OCI-M2 (cell line): ENCODE data around the gene VRK3.
"Not testable (repeated sequence)": the region's sequence is repeated elsewhere in the genome, so short reads cannot be mapped to it uniquely, and the experiment has no call there.

Experiments used
- DNase-seq: peaks from one replicate; lab custom pipeline; 2025; ENCODE audit not compliant: unreplicated experiment; lab: John Stamatoyannopoulos, UW

The VRK3 gene

DNA sequence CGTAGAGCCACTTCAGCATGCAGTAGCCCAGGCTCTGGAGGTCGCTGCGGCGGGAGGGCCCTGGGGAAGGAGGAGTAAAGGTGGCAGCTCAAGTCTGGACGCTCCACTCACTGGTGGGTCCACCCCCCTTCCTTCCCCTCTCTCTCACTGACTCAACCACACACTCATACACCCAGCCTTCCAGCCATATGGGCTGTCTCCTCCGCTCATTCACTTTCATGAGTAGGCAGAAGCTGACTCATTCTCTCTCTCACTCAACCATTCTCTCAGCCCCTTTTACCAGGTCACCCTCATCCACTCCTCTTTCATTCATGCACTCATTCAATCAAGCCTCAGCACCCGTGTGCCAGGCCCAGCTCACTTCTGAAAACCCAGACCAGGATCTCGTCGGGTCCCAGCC is 36.7 kb downstream of the VRK3 start:
- DNase-seq = no peak

DNA sequence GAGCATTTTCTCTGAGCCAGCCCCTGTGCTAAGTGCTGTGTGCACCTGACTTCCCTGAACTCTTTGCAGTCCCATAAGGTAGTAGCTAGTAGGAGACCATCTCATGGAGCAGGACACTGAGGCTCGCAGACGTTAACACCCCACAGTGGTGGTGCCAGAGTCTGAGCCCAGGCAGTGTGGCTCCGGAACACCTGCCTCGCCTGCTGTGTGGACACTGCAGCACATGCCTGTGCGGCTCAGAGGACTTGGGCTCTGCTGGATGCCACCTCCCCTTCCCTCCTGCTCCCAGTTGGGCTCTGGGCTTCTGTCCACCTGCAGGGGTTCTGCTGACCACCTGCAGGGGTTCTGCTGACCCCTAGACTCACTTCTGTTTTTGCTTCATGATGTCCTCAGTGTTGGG is 37.2 kb downstream of the VRK3 start:
- no peak for DNase-seq

DNA sequence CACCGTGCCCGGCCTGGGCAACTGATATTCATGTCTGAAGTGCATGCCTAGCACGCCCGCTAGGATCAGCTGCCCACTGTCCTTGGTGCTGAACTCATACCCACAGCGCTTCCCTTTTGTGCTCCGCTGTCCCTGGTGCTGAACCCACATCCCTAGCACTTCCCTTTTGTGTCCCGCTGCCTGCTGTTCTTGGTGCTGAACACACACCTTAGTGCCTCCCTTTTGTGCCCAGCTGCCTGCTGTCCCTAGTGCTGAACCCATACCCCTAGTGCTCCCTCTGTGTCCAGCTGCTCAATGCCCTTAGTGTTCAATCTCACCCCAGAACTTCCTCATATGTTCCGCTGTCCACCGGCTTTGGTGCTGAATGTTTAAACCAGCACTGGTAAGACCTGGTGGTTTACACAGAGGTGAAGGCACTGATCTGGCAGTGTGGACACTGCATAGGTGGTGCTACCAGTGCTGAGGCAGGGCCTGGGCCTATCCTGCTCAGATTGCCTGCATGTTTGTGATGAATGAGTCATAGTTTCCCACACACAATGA is 37.9 kb downstream of the VRK3 start:
- DNase-seq = peak; percentile 86

DNA sequence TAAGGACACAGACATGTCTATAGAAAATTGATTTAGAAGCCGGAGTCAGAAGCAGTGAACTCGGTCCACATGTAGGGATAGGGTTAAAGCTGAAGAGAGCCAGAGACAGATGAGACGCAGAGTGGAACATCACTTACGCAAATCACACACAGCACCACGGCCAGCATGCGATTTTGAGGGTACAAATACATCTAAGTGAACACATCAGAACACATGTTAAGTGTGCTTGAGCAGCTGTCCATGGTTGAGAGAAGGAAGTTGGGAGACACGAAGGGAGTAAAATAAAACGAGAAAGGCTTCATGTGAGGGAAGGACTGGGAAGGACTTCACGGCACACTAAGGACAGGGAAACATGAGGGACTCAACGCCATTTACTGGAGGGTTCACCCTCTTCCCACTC is 38.8 kb downstream of the VRK3 start:
- no peak for DNase-seq

- DNase-seq = no peak
These were observed 39.3 kb downstream of the VRK3 start for GRCh38 chr19:49985871-49986270.

- DNase-seq = no peak
These were observed 40.7 kb downstream of the VRK3 start for GRCh38 chr19:49984491-49984890.

DNA sequence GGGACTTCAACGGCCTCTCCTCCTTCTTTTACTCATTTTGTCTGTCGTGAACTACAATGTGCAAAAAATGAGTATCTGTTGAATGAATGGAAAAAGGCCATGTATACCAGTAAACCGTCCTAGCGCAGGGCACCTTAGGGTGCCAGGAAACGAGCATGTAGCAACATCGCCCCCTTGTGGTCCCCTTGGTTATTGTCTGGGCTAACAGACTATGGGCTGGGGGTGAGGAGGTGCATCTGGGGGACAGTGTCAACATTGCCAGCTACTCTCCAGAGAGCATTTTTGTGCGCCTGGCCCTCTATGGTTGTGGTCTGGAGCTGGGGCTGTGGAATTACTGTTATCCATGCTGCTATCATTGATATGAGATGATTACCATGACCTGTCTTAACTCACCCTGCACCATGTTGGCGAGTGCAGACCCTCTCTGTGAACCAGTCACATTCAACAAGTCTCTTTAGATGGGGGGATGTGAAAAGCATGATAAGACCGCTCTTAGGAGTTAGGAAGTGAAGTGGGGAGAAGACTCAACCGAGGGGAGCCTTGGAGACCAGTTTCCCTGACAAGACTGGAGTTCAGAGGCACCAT is 41.4 kb downstream of the VRK3 start:
- peak; percentile 56 for DNase-seq

DNA sequence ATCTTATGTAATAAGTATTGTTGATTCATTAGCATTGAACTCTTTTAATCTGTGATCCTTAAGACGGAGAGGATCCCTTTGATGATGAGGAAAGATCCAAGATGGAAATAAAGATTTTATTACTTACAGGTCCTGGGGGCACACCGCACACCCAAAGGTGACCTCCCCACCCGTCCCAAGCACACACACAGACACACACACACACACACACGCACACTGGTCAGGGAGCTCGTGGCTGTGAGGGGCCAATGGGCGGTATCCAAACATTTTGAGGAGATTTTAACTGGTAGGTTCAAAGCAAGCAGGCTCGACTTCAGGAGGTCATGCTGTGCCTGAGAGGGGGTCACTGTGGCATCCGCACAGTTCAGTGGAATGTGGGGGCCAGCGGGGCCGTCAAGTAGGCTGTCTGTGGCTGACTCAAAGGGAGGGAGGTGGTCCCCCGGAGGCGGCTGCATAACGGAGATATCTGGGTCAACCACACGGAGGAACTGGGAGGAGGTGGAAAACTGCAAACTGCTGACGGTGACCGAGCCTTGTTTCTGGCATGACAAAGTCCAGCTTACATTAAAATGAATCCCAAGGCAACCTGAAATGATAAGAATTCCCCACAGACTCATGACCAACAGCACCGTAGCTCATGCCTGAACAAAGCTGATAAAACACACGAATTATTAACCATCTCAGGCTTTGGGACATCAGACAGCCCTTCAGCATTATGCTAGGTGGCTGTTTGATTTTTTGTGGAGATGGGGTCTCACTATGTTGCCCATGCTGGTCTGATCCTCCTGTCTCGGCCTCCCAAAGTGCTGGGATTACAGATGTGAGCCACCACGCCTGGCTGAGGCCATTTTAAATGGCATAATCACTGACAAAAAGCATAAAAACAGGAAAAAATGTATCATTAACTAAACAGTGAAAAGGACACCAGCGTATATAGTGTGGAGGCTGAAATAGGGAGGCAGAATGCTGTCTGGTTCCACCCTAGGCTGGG is 43.3 kb downstream of the VRK3 start:
- DNase-seq = peak; percentile 68

DNA sequence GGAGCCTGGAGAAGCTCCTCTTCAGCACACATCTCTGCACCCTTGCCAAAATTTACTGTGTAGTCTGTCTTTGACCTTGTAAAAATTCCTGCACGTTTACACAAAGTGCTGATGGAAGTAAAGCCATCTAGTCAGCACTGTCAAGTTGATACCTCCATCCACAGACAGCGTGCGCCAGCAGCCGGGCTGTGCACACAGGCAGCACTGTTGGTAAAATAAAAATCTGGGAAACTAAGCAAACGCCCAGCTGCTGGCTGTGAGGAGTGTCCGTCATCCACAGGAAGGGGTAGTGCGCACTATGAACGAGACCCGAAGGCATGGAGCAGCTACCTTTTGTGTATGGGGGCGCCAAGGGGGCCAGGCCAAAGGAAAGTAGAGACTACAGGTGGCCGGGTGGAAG is 46.8 kb downstream of the VRK3 start:
- DNase-seq = no peak

- DNase-seq = no peak
These were observed 47.3 kb downstream of the VRK3 start for GRCh38 chr19:49977881-49978280.

GRCh38 chr19:49977076-49977475 is 48.1 kb downstream of the VRK3 start:
- no peak for DNase-seq

DNA sequence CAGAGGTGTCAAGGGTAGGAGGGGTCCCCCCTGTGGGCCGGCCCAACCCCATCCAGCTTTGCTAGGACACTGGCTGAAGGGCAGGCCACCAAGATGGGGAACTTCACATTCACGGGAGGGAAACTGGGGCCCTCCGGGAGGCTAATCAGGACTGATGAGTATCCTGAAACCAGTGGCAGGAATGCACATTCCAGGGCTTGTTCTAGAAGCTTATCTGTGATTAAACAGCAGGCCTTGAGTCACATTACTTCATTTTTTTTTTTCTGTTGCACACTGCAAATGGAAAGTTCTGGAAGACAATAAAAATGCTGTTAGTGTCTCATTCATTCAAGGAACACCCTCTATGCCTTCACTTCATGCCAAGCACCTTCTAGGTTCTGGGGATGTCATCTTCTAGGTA is 48.7 kb downstream of the VRK3 start:
- DNase-seq = no peak

DNA sequence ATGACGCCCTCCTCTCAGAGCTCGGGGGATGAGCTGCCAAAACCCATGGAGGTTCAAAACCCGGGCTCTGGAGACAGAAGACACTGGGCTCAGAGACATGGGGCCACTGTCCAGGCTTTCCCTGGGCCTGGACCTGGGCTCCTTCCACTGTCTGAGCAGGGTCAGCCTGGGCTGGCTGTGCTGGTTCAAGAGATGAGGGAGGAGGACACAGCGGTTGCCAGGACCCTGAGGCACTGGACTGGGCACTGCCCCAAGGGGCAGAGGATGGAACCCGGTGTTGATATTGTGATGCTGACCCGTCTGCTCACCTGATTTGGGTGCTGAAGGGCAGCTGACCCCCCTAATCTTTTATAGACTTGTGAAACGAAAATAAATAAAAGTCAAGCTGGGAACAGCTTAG is 50.1 kb downstream of the VRK3 start:
- no peak for DNase-seq

DNA sequence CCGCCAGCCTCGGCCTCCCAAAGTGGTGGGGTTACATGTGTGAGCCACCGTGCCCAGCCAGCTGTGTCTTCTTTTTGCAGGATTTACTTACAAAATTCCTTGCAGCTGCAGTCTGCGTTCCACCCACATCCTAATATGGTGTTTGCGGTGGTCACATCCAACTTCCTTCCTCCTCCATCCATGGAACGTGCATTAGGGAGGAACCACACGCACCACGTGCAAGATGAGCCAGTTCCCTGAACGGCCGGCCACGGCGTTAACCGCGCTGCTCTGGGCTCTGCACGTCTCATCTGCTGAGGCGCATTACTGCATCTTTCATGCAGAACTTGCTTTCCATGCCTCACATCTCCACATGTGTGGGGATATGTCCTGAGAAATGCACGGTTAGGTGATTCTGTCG is 51.2 kb downstream of the VRK3 start:
- no peak for DNase-seq

- DNase-seq = no peak
These were observed 52.3 kb downstream of the VRK3 start for GRCh38 chr19:49972841-49973240.

DNA sequence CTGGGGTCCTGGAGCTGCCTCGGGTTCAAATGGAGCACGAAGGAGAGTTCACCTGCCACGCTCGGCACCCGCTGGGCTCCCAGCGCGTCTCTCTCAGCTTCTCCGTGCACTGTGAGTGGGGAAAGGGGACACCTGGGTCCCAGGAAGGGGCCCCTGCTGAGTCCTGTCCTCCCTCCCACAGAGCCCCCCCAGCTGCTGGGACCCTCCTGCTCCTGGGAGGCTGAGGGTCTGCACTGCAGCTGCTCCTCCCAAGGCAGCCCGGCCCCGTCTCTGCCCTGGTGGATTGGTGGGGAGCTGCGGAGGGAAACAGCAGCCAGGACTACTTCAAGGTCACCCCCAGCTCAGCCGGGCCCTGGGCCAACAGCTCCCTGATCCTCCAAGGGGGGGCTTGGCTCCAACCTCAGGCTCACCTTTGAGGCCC is 53.2 kb downstream of the VRK3 start:
- DNase-seq = no peak

DNA sequence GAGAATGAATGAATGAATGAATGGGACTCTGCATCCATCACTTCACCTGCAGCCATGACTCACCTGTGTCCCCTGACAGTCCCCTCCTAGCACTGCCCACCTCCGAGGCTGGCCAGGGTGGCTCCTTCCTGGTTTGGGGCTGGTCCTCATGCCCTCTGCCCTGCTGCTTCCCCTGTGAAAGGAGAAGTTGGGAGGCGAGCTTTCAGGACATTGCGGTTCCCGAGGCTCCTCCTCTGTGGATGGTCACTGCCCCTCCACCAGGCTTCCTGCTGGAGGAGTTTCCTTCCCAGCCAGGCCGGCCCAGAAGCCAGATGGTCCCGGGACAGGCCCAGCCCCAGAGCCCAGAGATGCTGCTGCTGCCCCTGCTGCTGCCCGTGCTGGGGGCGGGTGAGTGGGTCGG is 55.8 kb downstream of the VRK3 start:
- DNase-seq = not testable (repeated sequence)

- no peak for DNase-seq
These were observed 56.8 kb downstream of the VRK3 start for GRCh38 chr19:49968279-49968922.

DNA sequence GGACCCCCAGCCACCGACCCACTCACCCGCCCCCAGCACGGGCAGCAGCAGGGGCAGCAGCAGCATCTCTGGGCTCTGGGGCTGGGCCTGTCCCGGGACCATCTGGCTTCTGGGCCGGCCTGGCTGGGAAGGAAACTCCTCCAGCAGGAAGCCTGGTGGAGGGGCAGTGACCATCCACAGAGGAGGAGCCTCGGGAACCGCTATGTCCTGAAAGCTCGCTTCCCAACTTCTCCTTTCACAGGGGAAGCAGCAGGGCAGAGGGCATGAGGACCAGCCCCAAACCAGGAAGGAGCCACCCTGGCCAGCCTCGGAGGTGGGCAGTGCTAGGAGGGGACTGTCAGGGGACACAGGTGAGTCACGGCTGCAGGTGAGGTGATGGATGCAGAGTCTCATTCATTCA is 64.2 kb downstream of the VRK3 start, which contains the start of gene SIGLEC11:
Gene SIGLEC11, minus strand, starts transcription at position 193 of the 400 bp plus-strand sequence. Its CDS starts 91 bp downstream, at position 102.
- not testable (repeated sequence) for DNase-seq

DNA sequence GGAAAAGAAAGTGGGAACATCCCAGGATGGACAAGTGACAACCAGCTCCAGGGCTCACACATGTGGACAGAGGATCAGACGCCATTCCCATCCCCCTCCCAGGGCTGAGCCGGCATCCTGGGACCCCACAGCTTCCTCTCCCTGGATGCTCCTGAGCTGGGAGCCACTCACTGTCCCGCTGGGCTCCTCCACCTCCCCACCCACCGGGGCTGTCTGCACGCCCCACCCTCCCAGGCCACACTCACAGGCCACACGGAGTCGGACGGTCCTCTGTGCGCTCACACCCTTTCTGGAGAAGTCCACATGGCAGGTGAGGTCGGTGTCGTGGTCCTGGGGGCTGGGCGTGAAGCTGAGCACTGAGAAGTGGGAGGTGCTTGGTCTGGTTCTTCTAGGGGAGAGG is 65.3 kb downstream of the VRK3 start:
- DNase-seq = not testable (repeated sequence)

GRCh38 chr19:49958596-49958995 is 66.6 kb downstream of the VRK3 start:
- DNase-seq = not testable (repeated sequence)
